ENCODE data around the gene OR2T8.

Gene OR2T8, protein sequence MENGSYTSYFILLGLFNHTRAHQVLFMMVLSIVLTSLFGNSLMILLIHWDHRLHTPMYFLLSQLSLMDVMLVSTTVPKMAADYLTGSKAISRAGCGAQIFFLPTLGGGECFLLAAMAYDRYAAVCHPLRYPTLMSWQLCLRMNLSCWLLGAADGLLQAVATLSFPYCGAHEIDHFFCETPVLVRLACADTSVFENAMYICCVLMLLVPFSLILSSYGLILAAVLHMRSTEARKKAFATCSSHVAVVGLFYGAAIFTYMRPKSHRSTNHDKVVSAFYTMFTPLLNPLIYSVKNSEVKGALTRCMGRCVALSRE

DNA sequence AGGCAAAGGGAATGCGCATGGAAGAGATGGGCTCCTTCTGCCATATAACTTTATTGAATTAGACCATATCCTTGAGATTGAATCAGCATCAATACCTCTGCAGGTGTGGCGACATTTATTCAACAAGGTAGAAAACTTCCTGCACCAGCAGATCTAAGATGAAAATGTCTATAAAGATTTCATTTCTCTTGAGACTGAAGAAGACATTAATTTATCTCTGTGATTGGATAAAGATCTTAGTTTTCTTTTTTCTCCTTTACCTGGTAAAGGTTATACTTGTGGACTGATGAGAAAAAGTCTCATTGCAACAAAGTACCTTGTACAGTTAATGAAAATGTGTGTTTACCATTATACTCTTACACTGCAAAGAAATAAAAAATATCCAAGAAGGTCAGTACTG is at the start of gene OR2T8:
Gene OR2T8, plus strand, starts transcription at position 301 of the 400 bp plus-strand sequence. CDS start 766 bp downstream, outside the sequence.
- no peak for DNase-seq (ENCODE audit: low read depth)

DNA sequence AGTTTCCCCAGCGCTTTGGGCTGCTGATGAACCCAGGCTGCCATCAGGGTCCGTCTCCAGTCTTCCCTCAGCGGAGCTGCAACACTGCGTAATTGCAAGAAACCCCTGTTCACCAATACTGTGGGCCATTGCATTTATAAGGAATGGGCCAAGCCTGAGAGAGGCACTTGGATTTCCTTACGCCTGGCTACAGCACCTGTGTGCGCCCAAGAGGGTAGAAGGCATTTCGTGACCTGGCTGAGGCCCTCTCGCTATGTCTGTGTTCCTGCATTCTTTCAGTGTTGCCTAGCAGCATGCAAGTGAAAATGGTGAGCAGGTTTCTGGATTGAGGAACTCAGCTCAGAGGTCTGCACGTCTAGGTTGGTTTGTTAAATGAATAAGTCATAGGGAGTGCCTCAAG is 36.7 kb upstream of the OR2T8 start:
- DNase-seq (ENCODE audit: low read depth), result no peak

DNA sequence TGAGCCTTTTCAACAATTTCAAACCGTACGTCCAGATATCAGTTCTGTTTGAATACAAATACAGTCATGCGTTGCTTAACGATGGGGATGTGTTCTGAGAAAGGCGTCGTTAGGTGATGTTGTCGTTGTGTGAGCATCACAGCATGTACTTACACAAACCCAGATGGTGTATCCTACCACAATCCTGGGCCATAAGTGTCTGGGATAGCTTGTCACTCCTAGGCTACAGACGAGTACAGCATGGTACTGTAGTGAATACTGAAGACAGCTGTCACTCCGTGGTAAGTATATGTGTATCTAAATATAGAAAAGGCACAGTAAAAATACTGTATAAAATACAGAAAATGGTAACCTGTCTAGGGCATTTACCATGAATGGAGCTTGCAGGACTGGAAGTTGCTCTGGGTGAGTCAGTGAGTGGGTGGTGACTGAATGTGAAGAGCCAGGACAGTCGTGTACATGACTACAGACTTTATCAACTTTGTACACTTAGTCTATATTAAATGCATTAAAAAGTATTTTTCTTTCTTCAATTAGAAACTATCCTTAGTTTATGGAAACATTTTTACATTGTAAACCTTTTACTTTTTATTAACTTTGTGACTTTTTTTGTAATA is 35.1 kb upstream of the OR2T8 start:
- DNase-seq (ENCODE audit: low read depth), result no peak

DNA sequence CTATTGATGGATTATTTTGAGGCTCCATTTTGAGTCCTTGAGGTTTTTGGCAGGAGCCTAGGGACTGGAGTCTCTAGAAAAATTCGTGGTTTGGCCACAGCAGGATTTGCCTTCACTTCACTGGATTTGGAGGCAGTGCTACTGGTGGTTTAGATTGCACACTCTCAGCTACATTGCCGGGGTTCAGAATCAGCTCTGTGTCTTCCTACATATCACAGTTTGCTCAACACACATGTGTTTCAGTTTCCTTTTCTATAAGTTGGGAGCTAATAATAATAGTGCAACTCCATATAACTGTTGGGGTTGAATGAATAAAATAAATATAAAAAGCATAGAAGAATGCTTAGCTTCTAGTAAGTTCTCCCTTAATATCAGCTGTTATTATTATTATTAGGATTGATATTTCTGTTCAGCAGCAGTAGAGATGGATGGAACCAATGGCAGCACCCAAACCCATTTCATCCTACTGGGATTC is 24.9 kb upstream of the OR2T8 start, which contains the start of gene OR2W3:
Gene OR2W3, plus strand, starts transcription at position 425 of the 475 bp plus-strand sequence. Its CDS starts 0 bp downstream, at position 425.
- no peak for DNase-seq (ENCODE audit: low read depth)

DNA sequence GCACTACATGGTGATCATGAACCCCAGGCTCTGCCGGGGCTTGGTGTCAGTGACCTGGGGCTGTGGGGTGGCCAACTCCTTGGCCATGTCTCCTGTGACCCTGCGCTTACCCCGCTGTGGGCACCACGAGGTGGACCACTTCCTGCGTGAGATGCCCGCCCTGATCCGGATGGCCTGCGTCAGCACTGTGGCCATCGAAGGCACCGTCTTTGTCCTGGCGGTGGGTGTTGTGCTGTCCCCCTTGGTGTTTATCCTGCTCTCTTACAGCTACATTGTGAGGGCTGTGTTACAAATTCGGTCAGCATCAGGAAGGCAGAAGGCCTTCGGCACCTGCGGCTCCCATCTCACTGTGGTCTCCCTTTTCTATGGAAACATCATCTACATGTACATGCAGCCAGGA is 24.1 kb upstream of the OR2T8 start:
- DNase-seq (ENCODE audit: low read depth), result no peak

DNA sequence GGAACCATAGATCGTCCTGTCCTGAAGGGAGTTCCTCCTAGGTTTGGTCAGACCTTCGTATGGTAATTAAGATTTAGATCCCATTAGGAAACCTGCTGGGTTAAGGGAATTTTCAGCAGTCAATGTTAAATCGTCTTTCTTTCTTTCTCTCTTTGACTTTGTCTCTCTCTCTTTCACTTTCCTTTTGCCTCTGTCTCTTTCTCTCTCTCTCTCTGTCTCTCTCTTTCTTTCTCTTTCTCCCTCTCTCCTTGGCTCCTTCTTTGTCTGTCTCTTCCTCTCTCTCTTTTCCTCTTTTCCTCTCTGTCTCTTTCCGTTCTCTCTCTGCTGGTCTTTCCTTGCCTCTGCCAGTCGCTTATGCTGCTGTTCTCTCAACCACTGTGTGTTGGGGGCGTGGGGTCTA is 15.9 kb upstream of the OR2T8 start:
- no peak for DNase-seq (ENCODE audit: low read depth)

DNA sequence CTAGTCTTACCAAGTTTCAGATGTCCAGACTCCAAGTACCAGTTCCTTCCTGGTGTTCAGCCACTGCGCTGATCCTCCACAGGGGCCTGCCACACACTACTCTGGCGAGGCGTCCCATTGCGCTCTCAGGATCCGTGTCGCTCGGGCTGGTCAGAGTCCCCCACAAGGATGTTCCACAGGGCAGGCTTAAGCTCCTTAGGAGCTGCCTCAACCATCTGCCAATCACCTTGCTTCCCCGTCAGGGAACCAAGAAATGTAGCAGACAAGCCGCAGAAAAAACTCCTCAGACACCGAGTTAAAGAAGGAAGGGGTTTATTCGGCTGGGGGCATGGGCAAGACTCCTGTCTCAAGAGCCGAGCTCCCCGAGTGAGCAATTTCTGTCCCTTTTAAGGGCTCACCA is 14.9 kb upstream of the OR2T8 start:
- no peak for DNase-seq (ENCODE audit: low read depth)

DNA sequence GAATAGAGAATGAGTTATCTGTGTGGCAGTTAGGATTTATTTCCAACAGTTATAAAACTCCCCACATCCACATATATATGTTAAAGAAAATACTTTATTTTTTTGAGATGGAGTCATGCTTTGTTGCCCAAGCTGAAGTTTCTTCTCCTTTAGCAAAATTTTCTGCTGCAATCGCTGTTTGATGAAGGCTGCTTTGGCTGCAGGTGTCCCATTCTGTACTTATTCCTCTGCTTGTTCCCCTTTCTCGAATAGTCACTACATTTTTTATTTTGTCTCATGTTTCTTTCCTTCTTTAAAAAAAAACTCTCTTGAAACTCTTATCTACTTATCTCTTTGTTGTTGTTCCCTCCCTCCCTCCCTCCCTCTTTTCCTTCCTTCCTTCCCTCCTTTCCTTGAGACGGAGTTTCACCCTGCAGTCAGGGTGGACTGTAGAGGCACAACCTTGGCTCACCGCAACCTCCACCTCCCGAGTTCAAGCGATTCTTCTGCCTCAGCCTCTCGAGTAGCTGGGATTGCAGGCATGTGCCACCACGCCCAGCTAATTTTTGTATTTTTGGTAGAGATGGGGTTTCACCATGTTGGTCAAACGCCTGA is 14.0 kb upstream of the OR2T8 start:
- DNase-seq (ENCODE audit: low read depth), result no peak

DNA sequence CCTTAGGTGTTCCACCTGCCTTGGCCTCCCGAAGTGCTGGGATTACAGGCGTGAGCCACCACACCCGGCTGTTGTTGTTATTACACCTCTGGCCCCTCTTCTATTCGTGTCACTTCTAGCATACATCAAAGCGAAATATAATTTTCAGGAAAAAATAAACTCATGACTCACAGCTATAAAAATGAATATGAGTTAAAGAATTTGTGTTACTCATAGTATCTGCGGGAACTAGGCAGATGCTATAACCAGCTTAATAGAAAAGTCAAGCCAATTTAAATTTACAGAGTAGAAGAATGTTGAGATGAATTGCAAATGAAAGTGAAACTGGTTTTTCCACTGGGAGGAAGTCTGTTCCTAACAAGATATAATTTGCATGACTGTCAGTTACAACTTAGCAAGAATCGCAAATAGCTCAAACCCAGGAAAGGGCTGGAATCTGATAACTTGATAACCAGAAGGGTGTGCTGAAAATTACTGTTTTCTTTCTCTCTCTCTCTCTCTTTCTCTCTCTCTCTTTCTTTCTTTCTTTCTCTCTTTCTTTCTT is 13.5 kb upstream of the OR2T8 start:
- DNase-seq (ENCODE audit: low read depth), result no peak

DNA sequence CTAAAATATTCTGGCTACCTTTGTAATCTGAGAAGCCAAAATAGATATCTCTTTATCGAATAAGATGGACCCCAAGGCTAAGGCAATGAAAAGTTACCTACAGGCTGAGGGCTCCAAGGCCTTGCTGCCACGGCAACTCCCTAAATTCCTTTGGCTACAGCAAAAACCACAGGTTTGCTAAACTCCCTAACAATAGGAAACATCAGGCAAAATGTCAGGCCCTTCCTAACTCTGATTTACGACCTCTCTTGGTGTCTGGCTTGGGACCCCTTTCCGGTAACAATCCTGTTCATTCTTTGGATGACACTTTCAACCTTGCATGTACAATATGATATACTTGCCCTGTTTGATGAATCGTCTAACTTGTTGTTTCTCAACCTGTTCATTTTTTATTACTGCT is 11.3 kb upstream of the OR2T8 start:
- DNase-seq (ENCODE audit: low read depth), result no peak

DNA sequence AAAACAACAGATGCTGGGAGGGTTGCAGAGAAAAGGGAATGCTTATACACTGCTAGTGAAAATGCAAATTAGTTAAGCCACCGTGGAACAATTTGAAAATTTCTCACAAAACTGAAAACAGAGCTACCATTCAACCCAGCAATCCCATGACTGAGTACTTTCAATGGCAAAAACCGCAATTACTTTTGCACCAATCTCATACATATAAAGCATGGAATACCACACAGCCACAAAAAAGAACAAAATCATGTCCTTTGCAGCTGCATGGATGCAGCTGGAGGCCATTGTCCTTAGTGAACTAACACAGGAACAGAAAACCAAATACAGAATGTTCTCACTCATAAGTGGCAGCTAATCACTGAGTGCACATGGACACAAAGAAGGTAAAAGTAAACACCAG is 6.3 kb upstream of the OR2T8 start:
- DNase-seq (ENCODE audit: low read depth), result no peak

DNA sequence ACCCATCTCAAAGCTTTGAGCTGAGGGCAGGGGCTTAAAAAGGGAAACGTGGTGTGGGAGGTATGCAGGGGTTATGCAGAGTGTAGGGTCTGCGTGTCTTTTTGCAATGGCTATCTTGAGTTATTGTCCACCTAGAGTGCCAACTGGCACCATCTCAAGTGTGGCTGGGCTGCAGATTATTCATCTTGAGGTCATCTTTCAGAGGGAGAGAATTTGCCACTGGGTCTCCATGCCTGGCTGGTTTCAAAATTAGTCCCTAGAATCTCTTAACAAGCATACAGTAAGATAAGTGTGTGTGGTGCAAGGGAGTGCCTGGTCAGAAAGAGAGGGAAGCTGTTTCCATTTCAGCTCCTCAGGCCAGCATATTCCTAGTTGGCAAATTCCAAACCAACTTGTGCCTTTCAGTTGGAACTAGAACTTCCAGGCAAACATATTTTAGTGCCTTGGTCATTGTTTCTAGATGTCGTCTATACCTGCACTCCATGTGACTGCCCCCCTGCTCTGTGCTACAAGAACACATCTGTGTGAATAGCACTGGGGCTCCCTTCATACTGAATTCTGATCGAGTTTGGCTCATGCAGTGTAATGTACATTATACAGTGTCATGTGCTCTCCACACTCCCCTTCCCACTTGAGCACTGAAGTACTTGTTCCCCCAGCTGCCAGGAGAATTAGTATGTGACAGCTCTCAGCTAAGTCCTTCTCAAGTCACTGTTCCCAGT is 5.0 kb upstream of the OR2T8 start:
- DNase-seq (ENCODE audit: low read depth), result no peak

DNA sequence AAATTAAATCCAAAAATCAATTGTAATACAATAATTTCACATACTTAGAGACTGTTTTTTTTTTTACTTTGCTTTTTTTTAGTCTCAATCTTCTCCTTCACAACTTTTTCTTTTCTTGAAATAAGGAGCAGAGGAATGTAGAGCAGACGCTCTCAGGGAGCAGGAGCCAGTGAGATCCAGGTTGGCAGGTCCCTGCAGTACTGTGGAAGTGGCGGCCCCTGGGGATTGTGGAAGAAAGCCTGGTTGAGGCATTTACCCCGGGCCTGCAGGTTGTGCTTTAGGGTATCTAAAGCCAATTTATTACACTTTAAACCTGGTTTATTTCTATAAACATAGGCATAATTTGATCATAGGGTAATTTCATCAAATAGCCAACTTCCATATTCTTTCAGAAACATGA is 3.9 kb downstream of the OR2T8 start:
- DNase-seq (ENCODE audit: low read depth), result no peak

DNA sequence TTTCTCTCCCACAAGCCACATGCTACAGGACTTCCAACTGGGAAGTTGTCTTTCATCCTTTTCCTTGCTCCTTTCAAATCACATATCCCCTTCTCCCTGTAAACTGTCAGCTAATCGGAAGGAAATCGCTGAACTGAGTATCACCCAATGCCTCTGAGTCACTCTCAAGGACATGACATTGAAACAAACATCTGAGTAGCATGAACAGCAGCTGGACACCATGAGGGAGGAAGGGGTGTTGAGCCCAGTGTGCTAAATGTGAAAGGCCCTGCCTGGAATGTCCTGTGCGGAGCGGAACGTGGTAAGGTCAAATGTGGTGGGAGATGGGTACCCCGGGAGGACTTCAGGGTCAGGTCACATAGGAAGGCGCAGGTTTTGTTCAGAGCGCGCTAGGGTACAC is 4.8 kb downstream of the OR2T8 start, which contains the start of gene OR2AJ1:
Gene OR2AJ1, plus strand, starts transcription at position 22 of the 400 bp plus-strand sequence. CDS start 8,880 bp downstream, outside the sequence.
- no peak for DNase-seq (ENCODE audit: low read depth)

DNA sequence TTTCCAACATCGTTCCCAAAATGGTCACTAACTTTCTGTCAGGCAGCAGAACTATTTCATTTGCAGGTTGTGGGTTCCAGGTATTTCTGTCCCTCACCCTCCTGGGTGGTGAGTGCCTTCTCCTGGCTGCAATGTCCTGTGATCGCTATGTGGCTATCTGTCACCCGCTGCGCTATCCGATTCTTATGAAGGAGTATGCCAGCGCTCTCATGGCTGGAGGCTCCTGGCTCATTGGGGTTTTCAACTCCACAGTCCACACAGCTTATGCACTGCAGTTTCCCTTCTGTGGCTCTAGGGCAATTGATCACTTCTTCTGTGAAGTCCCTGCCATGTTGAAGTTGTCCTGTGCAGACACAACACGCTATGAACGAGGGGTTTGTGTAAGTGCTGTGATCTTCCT is 13.9 kb downstream of the OR2T8 start:
- no peak for DNase-seq (ENCODE audit: low read depth)

DNA sequence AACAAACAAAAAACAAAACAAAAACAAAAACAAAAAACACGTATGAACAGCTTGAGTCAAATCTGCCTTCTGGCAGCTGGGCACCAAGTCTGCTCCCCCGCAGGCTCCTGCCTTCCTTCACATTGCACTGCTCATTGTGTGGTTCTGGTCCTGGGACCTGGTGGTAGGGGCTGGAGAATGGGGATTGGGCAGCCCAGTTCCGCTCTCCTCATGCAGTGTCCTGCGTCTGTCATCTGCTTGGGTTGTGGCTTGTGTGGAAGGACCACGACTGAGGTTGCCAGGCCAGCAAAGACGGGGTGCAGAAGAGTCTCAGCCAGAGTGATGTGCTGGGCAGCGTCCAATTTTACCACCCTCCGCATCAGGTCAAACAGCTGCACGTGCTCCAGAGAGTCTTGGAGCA is 15.7 kb downstream of the OR2T8 start:
- no peak for DNase-seq (ENCODE audit: low read depth)

DNA sequence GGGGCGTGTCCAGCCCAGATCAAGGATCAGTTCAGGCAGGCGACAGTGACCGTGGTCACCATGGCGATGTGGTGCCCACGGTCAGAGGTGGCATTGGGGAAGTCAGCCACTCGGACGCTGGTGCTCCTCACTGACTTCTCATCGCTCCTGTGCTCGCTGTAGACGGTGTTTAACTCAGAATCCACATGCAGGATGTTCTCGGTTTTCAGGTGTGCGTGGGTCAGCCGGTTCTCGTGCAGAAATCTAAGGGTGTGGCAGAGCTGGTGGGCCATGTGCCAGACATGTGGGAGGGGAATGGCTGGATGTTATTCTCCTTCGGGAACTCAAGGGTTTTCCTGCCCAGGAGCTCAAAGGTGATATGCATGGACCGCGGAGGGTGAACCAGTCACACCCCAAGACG is 16.4 kb downstream of the OR2T8 start:
- DNase-seq (ENCODE audit: low read depth), result no peak

DNA sequence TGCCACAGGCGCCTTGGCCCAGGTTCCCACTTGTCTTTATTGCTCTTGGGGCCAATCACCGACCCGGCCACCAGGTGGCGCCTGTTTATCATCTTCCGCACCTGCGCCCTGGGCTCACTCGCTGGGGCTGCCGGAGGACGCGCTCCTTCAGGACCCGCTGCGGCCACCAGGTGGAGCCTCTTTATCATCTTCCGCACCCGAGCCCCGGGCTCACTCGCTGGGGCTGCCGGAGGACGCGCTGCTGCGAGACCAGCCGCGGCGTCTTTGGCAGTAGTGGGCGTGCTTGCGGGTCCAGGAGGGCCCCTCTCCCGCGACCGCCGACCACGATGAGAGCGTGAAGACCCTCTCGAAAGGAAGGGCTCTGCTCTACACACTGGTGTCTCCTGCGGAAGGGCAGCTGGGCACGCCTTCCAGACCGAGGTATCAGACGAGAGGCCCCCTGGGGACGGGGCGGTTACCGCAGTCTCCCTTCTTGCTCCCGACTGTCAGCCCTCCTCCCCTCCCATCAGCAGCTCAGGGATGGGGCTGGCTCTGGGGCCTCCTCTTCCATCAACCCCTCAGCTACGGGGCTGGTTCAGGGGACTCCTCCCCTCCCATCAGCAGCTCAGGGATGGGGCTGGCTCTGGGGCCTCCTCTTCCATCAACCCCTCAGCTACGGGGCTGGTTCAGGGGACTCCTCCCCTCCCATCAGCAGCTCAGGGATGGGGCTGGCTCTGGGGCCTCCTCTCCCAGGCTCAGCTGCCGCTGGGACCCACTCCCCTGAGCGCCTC is 17.1 kb downstream of the OR2T8 start:
- peak; percentile 70 for DNase-seq (ENCODE audit: low read depth)

DNA sequence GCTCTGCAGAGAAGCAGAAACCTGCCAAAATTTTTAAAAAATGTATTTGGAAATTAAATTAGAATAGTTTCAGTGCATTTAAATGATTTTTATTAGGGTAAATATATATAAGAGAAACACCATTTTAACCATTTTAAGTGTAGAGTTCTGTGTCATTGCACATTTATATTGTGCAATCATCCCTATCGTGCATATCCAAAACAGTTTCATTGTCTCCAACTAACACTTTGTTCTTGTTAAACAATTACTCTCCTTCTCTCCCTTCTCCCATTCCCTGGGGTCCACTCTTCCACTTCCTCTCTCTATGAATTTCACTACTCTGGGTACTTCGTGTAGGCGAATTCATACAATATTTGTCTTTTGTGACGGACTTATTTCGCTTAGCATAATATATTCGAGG is 22.6 kb downstream of the OR2T8 start:
- no peak for DNase-seq (ENCODE audit: low read depth)

DNA sequence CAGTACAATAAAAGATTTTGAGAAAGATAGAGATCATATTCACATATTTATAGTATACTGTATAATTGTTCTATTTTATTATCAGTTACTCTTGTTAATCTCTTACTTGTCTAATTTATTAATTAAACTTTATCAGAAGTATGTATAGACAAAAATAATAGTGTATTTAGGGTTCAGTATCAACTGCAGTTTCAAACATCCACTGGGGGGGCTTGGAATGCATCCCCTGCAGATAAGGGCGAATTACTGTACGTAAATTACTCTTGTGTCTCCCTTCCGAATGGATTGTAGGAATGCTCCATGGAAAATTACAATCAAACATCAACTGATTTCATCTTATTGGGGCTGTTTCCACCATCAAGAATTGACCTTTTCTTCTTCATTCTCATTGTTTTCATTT is 28.5 kb downstream of the OR2T8 start, which contains the start of gene OR2L8:
Gene OR2L8, plus strand, starts transcription at position 301 of the 400 bp plus-strand sequence. Its CDS starts 0 bp downstream, at position 301.
- no peak for DNase-seq (ENCODE audit: low read depth)

DNA sequence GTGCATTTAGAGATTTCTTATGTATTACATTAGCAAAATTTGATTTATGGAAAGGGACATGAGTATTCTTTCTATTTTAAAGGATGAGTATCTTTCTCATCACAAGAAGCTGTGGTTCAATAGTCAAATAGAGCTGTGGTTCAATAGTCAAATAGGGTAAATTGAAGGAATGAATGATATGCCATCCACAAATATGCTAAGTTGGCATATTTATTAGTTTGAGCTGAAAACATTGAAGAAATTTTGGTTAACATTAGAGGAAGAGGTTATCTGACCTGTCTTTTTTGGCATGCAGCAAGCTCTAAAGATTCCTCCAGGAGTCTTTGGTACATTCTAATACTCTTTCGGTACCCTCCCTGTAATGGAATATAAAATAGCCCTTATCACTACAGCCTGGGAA is 33.4 kb downstream of the OR2T8 start:
- DNase-seq (ENCODE audit: low read depth), result no peak

Measured in activated T-helper 1 cell treated with Interleukin-2 at 50 U/mL for 16 hours (primary cell).